NT2/D1 (cell line): ENCODE results near the gene ARL11.

Source experiments
- SUZ12 ChIP-seq: IDR thresholded peaks from 2 replicates; pipeline ENCODE4 v1.6.1; 2011; ENCODE audit not compliant: insufficient read length, insufficient read depth; ENCODE audit errors: extremely low read depth
- YY1 ChIP-seq: IDR thresholded peaks from 2 replicates; pipeline ENCODE4 v1.6.1; 2011; ENCODE audit not compliant: insufficient read length, insufficient read depth
- ZNF274 ChIP-seq: IDR thresholded peaks from 2 replicates; pipeline ENCODE4 v1.6.1; 2011; ENCODE audit warnings: mild to moderate bottlenecking, low read depth, low read length

GRCh38 chr13:49649244-49649962, 21.1 kb downstream of the ARL11 start:
- TF ChIP-seq YY1 (no peak), SUZ12 (no peak), ZNF274 (no peak)
